ENCODE measurements around the gene TCF4.

The TCF4 gene

GRCh38 chr18:55444536-55444935, 143.5 kb downstream of the TCF4 start:
- TF ChIP-seq CTCF (IDR thresholded peaks at IDR 0.05; ENCODE audit: borderline replicate concordance, insufficient read depth, low read depth, low read length) = no peak

GRCh38 chr18:55443776-55444175, 144.2 kb downstream of the TCF4 start:
- no peak for TF ChIP-seq CTCF (IDR thresholded peaks at IDR 0.05; ENCODE audit: borderline replicate concordance, insufficient read depth, low read depth, low read length)
- H3K4me3 ChIP-seq (ENCODE audit: low read depth, low read length) = no peak overlapping the region

More at GRCh38 chr18:55444536-55444935, 143.5 kb downstream of the TCF4 start:
- no peak overlapping the region for H3K4me3 ChIP-seq (ENCODE audit: low read depth, low read length)

- no peak for TF ChIP-seq CTCF (IDR thresholded peaks at IDR 0.05; ENCODE audit: borderline replicate concordance, insufficient read depth, low read depth, low read length)
- no peak overlapping the region for H3K4me3 ChIP-seq (ENCODE audit: low read depth, low read length)
These were observed 145.4 kb downstream of the TCF4 start for GRCh38 chr18:55442561-55442960.

GRCh38 chr18:55440988-55441387, 147.0 kb downstream of the TCF4 start:
- TF ChIP-seq CTCF (IDR thresholded peaks at IDR 0.05; ENCODE audit: borderline replicate concordance, insufficient read depth, low read depth, low read length) = no peak
- H3K4me3 ChIP-seq (ENCODE audit: low read depth, low read length) = no peak overlapping the region

GRCh38 chr18:55439056-55439455, 148.9 kb downstream of the TCF4 start:
- no peak overlapping the region for H3K4me3 ChIP-seq (ENCODE audit: low read depth, low read length)
- no peak for TF ChIP-seq CTCF (IDR thresholded peaks at IDR 0.05; ENCODE audit: borderline replicate concordance, insufficient read depth, low read depth, low read length)

- no peak for TF ChIP-seq CTCF (IDR thresholded peaks at IDR 0.05; ENCODE audit: borderline replicate concordance, insufficient read depth, low read depth, low read length)
- no peak overlapping the region for H3K4me3 ChIP-seq (ENCODE audit: low read depth, low read length)
These were observed 152.4 kb downstream of the TCF4 start for GRCh38 chr18:55435592-55435991.

- H3K4me3 ChIP-seq (ENCODE audit: low read depth, low read length) = no peak overlapping the region
- TF ChIP-seq CTCF (IDR thresholded peaks at IDR 0.05; ENCODE audit: borderline replicate concordance, insufficient read depth, low read depth, low read length) = no peak
These were observed 154.3 kb downstream of the TCF4 start for GRCh38 chr18:55433648-55434047.
